Activated CD4-positive, alpha-beta T cell treated with anti-CD3 and anti-CD28 coated beads for 36 hours (primary cell): ENCODE measurements around the gene NT5DC3. TPM values are rescaled to one million over a fixed set of nuclear protein-coding genes. Genes with fewer than 3 reads are reported as not detected.
"Not testable (repeated sequence)": the region's sequence is repeated elsewhere in the genome, so short reads cannot be mapped to it uniquely, and the experiment has no call there.

ENCODE experiments used
- ATAC-seq: fragments of 200-7000 bp; cut with Tn5 transposase; one replicate; pipeline ENCODE4 v1.10.0; 2021; ENCODE audit warnings: mild to moderate bottlenecking, moderate library complexity
- CTCF ChIA-PET: fragments of 350-600 bp; sonication (Branson Sonifier 250); formaldehyde crosslinking; loops from one replicate; lab custom pipeline; 2021; ENCODE audit warnings: antibody characterized with exemption; lab: Charles Lee
- POLR2A ChIA-PET: fragments of 350-600 bp; sonication (Branson Sonifier 250); formaldehyde crosslinking; loops from one replicate; lab custom pipeline; 2021; ENCODE audit warnings: antibody characterized with exemption, inconsistent platforms; lab: Charles Lee
- DNase-seq: peaks from one replicate; pipeline ENCODE4 v3.0.0-alpha.2; 2020
- H3K27ac Mint-ChIP-seq: one replicate; pipeline ENCODE4 v1.8.0; 2021; ENCODE audit warnings: mixed read lengths
- H3K27me3 Mint-ChIP-seq: one replicate; pipeline ENCODE4 v1.8.0; 2021; ENCODE audit warnings: mixed read lengths
- H3K36me3 Mint-ChIP-seq: one replicate; pipeline ENCODE4 v1.8.0; 2021; ENCODE audit warnings: low read depth, mixed read lengths
- H3K4me1 Mint-ChIP-seq: one replicate; pipeline ENCODE4 v1.8.0; 2021; ENCODE audit warnings: mixed read lengths
- H3K4me3 Mint-ChIP-seq: one replicate; pipeline ENCODE4 v1.8.0; 2021; ENCODE audit warnings: mild to moderate bottlenecking, moderate library complexity, mixed read lengths
- H3K9me3 Mint-ChIP-seq: one replicate; pipeline ENCODE4 v1.8.0; 2021; ENCODE audit warnings: low read depth, mixed read lengths
- intact Hi-C, 2 experiments: fragments of 100-400 bp; cut with DNase I in 1 of 2; cut with micrococcal nuclease in 1 of 2; formaldehyde crosslinking; loops; one replicate each; pipeline versions ENCODE4 v1.14.2 to v1.15.1; 2022 to 2024; cut with DNase I, micrococcal nuclease
- total RNA-seq, 2 experiments: library from RNA; stranded (reverse); gene quantifications; one replicate each; pipeline ENCODE4 v1.2.3, GENCODE V29; 2021

NT5DC3 gene
- total RNA-seq, 2 experiments from 2014 or later, result 7.3 to 8.9 TPM

DNA sequence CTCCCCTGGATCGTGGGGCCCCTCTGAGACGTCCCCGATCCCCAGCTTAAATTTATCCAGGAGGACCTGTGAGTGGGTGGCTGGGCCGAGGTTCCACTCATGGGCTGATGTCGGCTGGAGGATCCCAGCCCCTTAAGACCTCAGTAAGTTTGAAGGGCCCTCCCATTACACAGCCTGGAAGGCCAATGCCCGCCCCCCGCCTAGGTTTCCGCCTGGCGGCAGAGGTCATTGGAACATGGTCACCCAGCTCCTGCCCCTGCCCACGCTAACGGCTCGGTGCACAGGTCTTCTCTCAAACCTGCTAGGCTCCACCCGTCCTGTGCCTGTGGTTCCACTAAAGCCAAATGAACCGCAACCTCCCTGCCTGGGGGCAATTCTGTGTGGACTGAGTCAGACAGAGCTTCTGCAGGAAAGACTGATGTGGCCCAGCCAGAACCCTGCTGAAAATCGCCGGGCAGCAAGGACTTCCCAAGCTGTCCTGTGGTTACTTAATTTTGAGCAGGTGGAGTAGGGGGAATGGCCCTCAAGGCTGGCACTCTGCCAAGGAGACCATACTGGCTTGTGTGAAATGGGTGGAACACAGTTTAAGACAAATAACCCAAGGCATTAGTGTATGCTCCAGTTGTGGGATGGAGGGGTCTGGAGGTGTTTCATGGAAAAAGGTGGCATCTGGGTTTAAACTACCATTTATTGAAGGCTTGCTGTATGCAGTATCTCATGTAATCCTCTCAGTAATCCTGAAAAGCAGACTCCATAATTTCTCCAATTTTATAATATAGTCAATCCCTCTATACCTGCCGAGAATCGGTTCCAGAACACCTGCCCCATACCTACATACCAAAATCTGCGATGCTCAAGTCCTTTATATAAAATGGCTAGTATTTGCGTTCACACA, 903 bp upstream of the NT5DC3 start:
- peak; percentile 68 for DNase-seq
- ChIA-PET CTCF (interaction anchor here (0.5 to 0.6 kb wide), 5 partner anchors 10 to 1160 kb away, joined by 3 read pairs; no protein-coding TSS in a partner anchor), POLR2A (interaction anchor here (1.2 to 1.5 kb wide), 2 partner anchors 222 to 296 kb away, joined by 4 to 6 read pairs; partner anchors contain the start of genes HCFC2 and NFYB)
- H3K27me3 Mint-ChIP-seq, result no peaks in the 10 kb centered on the region
- H3K9me3 Mint-ChIP-seq, result no peaks in the 10 kb centered on the region
- peaks cover 4% of the 10 kb centered on the region for H3K36me3 Mint-ChIP-seq
- ATAC-seq, result peak; percentile 39
- H3K4me3 Mint-ChIP-seq, result peak overlapping the region; percentile 77
- intact Hi-C loops, result loop anchor here (1.0 to 5.0 kb wide), 15 partner anchors 83 to 1779 kb away; partner anchors contain the start of genes TDG (in 2 of the 2), C12orf75 (in 1 of the 2), CHST11 (in 1 of the 2) and EID3 (in 1 of the 2)
- H3K4me1 Mint-ChIP-seq, result peaks cover 22% of the 10 kb centered on the region
- H3K27ac Mint-ChIP-seq, result peak overlapping the region; percentile 42

DNA sequence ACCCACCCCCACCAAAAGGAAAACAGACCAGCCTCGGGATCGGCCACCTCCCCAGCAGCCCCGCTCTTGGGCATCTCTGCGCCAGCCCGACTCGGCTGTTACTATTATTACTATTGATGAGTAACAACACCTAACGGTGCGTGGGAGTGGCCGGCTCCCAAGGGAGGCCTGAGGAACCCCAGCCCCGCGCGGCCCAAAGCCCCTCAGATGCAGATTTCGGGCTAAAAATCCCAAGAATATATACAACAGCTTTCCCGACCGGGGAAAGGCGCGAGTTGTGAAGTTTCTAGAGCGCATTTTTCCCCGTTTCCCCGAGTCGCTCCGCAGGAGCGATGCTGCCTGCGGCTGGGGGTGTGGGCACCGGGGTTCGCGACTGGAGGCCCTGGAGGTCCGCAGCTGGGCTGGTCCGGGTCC, 565 bp downstream of the NT5DC3 start:
- POLR2A ChIA-PET, result interaction anchor here (0.6 to 1.5 kb wide), 2 partner anchors 11 to 224 kb away, joined by 4 to 6 read pairs; partner anchors contain the start of gene HCFC2
- Mint-ChIP-seq H3K27ac (peak overlapping the region; percentile 63), H3K9me3 (no peaks in the 10 kb centered on the region), H3K36me3 (peaks cover 4% of the 10 kb centered on the region), H3K4me3 (peak overlapping the region; percentile 77), H3K4me1 (peaks cover 22% of the 10 kb centered on the region), H3K27me3 (no peaks in the 10 kb centered on the region)
- ATAC-seq (peak; percentile 47), DNase-seq (peak; percentile 69)
- intact Hi-C loops, result loop anchor here (2.0 to 5.0 kb wide), 8 partner anchors 88 to 1778 kb away; partner anchors contain the start of genes C12orf75 (in 1 of the 2), CHST11 (in 1 of the 2) and EID3 (in 1 of the 2)
- CTCF ChIA-PET, result no interaction called here

DNA sequence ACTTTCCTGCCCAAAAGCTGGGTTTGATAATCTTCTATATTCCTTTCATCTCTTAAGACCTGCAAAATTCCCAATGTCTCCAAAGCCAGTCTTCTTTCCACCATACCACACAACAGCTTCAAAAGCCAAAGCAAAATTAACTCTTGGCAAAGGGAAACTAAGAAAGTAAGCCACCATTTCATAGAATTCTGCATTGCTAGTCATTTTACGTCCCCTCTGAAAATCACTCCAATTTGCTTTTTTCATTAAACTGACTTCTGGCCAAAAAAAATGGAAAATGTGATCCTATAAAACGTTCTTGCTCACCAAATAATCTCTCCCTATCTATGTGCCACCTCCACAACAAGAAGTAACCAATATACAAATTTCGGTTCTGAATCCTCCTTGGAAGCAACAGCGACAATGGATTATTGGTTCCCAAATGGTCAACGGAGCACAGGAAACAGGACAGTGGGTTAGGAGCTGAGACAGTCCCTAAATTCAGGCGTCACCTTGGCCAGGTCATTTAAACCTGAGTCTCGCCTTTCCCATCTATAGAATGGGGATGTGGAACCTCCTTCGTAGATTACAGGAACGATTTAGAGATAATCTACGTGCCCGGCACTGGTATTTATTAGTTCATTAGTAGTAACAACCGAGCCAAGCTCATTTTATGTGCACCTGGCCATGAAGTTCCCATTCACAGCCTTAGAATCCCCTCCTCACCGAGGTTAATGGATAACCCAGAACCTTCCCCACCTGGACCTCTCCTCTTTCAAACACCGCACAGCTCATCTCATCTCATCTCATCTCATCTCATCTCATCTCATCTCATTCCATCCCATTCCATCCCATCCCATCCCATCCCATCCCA, 1.2 kb downstream of the NT5DC3 start:
- H3K9me3 Mint-ChIP-seq, result no peaks in the 10 kb centered on the region
- ChIA-PET CTCF (no interaction called here), POLR2A (interaction anchor here (0.6 to 0.7 kb wide), 2 partner anchors 10 kb away, joined by 3 to 4 read pairs; no protein-coding TSS in a partner anchor)
- peaks cover 22% of the 10 kb centered on the region for H3K4me1 Mint-ChIP-seq
- peak overlapping the region; percentile 77 for H3K4me3 Mint-ChIP-seq
- no peaks in the 10 kb centered on the region for H3K27me3 Mint-ChIP-seq
- H3K36me3 Mint-ChIP-seq, result peaks cover 4% of the 10 kb centered on the region
- intact Hi-C loops, result loop anchor here (2.0 to 5.0 kb wide), 8 partner anchors 89 to 1777 kb away; partner anchors contain the start of genes C12orf75 (in 1 of the 2), CHST11 (in 1 of the 2) and EID3 (in 1 of the 2)
- ATAC-seq (no peak), DNase-seq (no peak)
- peak overlapping the region; percentile 17 for H3K27ac Mint-ChIP-seq

DNA sequence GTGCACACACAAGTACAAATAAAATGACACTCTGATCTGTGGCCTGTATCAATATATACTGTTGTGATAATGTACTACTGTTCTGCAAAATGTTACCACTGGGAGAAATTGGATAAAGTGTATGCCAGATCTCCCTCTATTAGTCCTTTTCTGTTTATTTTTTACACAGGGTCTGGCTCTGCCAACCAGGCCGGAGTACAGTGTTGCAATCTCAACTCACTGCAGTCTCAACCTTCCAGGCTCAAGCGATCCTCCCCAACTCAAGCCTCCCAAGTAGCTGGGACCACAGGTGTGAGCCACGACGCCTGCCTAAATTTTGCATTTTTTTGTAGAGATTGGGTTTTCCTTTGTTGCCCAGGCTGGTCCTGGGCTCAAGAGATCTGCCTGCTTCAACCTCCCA, 1.9 kb downstream of the NT5DC3 start:
- H3K9me3 Mint-ChIP-seq, result no peaks in the 10 kb centered on the region
- intact Hi-C loops, result no loop called here
- H3K4me1 Mint-ChIP-seq, result peaks cover 22% of the 10 kb centered on the region
- peaks cover 4% of the 10 kb centered on the region for H3K36me3 Mint-ChIP-seq
- ATAC-seq (no peak), DNase-seq (no peak)
- no peaks in the 10 kb centered on the region for H3K27me3 Mint-ChIP-seq
- ChIA-PET POLR2A (interaction anchor here (0.7 kb wide), 1 partner anchor 11 kb away, joined by 3 read pairs; no protein-coding TSS in a partner anchor), CTCF (no interaction called here)
- no peak overlapping the region for H3K4me3 Mint-ChIP-seq
- no peak overlapping the region for H3K27ac Mint-ChIP-seq

DNA sequence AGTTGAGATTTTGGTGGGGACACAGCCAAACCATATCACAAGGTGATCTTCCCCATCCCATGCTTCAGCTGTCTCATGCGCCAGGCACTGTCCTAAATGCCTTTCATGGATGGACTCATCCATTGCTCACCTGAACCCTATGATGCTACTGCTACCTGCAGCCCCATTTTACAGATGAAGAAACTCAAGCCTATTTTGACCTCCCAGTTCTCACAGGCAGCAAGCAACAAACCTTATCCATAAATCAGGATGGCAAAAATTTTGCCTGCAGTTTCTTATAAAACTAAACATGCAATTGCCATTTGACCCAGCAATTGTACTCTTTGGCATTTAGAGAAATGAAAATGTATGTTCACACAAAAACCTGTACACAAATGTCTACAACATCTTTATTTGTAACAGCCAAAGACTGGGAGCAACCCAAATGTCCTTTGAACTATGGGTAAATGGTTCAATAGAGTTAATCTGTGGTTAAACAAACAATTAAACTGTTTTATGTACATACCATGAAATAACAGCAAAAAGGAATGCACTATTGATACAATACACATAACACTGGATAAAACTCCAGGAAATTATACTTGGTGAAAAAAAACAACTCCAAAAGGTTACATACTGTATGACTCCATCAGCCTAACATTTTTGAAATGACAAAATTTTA, 2.6 kb downstream of the NT5DC3 start:
- Mint-ChIP-seq H3K4me3 (no peak overlapping the region), H3K27me3 (no peaks in the 10 kb centered on the region), H3K9me3 (no peaks in the 10 kb centered on the region), H3K4me1 (peaks cover 22% of the 10 kb centered on the region), H3K27ac (no peak overlapping the region), H3K36me3 (peaks cover 4% of the 10 kb centered on the region)
- ATAC-seq (no peak), DNase-seq (no peak)
- intact Hi-C loops, result no loop called here
- ChIA-PET POLR2A (no interaction called here), CTCF (no interaction called here)

DNA sequence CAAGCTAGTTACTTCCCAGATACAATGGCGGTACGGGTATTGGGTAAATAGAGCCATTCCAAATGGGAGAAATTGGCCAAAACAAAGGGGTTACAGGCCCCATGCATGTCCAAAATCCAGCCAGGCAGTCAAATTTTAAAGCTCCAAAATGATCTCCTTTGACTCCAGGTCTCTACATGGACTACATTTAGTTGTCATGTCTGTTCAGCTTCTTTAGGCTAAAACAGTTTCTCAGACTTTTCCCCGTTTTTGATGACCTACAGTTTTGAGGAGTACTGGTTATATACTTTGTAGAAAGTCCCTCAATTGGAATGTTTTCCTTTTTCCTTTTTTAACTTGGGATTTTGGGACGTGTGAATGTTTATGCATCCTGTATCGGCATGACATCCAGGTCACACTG, 4.7 kb downstream of the NT5DC3 start:
- Mint-ChIP-seq H3K27ac (no peak overlapping the region), H3K4me3 (no peak overlapping the region), H3K27me3 (no peaks in the 10 kb centered on the region), H3K36me3 (peaks cover 11% of the 10 kb centered on the region), H3K4me1 (peaks cover 16% of the 10 kb centered on the region), H3K9me3 (no peaks in the 10 kb centered on the region)
- ChIA-PET CTCF (no interaction called here), POLR2A (no interaction called here)
- DNase-seq, result no peak
- ATAC-seq, result no peak
- intact Hi-C loops, result no loop called here

DNA sequence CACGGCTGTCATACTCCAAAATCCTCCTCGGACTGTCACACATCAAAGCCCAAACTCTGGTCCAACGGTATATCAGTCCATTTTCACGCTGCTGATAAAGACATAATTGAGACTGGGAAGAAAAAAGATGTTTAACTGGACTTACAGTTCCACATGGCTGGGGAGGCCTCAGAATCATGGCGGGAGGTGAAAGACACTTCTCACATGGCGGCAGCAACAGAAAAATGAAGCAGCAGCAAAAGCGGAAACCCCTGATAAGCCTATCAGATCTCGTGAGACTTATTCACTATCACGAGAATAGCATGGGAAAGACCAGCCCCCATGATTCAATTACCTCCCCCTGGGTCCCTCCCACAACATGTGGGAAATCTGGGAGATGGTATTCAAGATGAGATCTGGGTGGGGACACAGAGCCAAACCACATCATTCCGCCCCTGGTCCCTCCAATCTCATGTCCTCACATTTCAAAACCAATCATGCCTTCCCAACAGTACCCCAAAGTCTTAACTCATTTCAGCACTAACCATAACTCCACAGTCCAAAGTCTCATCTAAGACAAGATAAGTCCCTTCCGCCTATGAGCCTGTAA, 5.2 kb downstream of the NT5DC3 start:
- H3K4me3 Mint-ChIP-seq, ATAC-seq, POLR2A ChIA-PET, CTCF ChIA-PET, H3K27ac Mint-ChIP-seq, DNase-seq, H3K27me3 Mint-ChIP-seq, intact Hi-C loops, H3K9me3 Mint-ChIP-seq: not testable (repeated sequence)
- peaks cover 16% of the 10 kb centered on the region for H3K36me3 Mint-ChIP-seq
- peaks cover 21% of the 10 kb centered on the region for H3K4me1 Mint-ChIP-seq

DNA sequence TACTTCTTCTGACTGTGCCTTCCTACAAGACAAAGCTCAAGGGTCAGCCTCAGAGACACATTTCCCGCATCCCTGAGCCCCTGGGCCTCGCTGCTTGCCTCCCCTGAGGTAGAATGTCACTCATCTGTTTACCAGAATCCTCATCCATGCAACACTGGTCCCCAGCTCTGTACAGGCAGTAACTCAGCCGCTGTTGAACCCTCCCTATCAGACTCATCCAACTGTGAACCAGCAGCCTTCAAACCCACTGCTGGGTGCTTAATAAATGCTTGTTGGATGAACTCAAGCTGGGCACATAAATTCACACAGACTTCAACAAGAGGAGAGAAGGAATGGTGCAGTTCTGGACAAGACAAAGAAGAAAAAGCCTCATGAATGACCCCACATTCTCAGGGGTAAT, 6.1 kb downstream of the NT5DC3 start:
- POLR2A ChIA-PET, result interaction anchor here (0.6 kb wide), 1 partner anchor 154 kb away, joined by 3 read pairs; no protein-coding TSS in a partner anchor
- Mint-ChIP-seq H3K9me3 (peaks cover 2% of the 10 kb centered on the region), H3K36me3 (peaks cover 18% of the 10 kb centered on the region), H3K27me3 (no peaks in the 10 kb centered on the region), H3K27ac (no peak overlapping the region), H3K4me1 (peaks cover 21% of the 10 kb centered on the region), H3K4me3 (no peak overlapping the region)
- no peak for ATAC-seq
- intact Hi-C loops, result no loop called here
- CTCF ChIA-PET, result interaction anchor here (0.7 to 1.3 kb wide), 2 partner anchors 15 to 18 kb away, joined by 3 read pairs; no protein-coding TSS in a partner anchor
- no peak for DNase-seq

DNA sequence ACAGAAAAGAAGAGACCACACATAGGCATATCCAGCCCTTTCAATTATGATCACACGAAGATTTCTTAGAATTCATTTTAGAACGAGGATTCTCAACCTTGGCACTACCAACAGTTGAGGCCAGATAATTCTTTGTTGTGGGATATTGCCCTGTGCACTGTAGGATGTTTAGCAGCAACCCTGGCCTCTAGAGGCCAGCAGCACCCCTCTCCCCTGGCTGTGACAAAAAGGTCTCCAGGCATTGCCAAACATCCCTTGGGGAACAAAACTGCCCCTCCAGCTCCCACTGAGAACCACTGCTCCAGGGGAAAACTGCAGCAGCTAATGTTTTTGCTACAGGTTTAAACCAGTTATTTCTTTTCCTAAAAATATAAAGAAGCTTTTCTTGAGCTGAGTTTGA, 7.1 kb downstream of the NT5DC3 start:
- intact Hi-C loops, result no loop called here
- ATAC-seq (no peak), DNase-seq (no peak)
- Mint-ChIP-seq H3K27me3 (no peaks in the 10 kb centered on the region), H3K4me3 (no peak overlapping the region), H3K36me3 (peaks cover 18% of the 10 kb centered on the region), H3K9me3 (peaks cover 2% of the 10 kb centered on the region), H3K4me1 (peaks cover 16% of the 10 kb centered on the region), H3K27ac (no peak overlapping the region)
- ChIA-PET POLR2A (no interaction called here), CTCF (interaction anchor here (0.6 to 1.6 kb wide), 3 partner anchors 14 to 27 kb away, joined by 3 to 5 read pairs (median 3); no protein-coding TSS in a partner anchor)

DNA sequence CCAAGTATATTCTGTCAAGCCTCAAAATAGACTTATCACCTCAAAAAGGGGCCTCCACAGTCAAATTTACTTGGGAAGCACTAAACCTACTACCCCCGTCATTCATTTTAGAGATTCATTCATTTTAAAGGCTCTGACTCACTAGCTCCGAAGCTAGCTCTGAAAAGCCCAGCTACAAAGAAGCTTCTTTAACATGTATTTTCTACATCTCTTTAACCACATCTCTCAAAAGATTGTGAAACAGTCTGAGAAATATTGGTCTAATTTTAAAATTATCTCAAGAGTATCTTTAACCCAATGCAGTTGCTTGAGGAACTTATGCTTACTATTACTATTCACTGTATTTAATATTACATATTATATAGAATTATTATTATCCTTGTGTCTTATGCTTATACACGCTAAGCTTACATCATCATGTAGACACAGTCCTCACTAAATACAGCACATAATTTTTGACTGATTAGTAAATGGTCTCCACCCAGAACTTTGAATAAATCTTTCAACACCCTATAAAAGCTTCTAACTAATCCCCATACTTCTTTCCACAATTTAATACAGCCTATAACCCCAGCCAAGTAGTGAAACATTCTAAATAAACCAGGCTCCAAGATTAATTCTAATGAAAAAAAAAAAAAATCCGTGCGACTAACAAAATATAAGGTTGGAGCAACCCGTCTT, 7.8 kb downstream of the NT5DC3 start:
- no peak overlapping the region for H3K4me3 Mint-ChIP-seq
- peaks cover 17% of the 10 kb centered on the region for H3K4me1 Mint-ChIP-seq
- POLR2A ChIA-PET, result no interaction called here
- no peaks in the 10 kb centered on the region for H3K27me3 Mint-ChIP-seq
- DNase-seq (no peak), ATAC-seq (no peak)
- H3K27ac Mint-ChIP-seq, result no peak overlapping the region
- intact Hi-C loops, result no loop called here
- CTCF ChIA-PET, result interaction anchor here (0.7 to 1.6 kb wide), 2 partner anchors 28 to 323 kb away, joined by 5 read pairs; no protein-coding TSS in a partner anchor
- peaks cover 18% of the 10 kb centered on the region for H3K36me3 Mint-ChIP-seq
- peaks cover 2% of the 10 kb centered on the region for H3K9me3 Mint-ChIP-seq
